HEK293T (cell line): ENCODE measurements around the gene PRR29.

Source experiments
- CTCF ChIA-PET: fragments of 350-600 bp; formaldehyde crosslinking; extraction: SDS; loops from one replicate; lab custom pipeline; 2021; ENCODE audit warnings: antibody characterized with exemption, inconsistent platforms; lab: Yijun Ruan, JAX
- POLR2A ChIA-PET: fragments of 350-600 bp; formaldehyde crosslinking; extraction: SDS; loops from one replicate; lab custom pipeline; 2020; ENCODE audit warnings: antibody characterized with exemption, inconsistent platforms; lab: Yijun Ruan, JAX
- DNase-seq: peaks from one replicate; pipeline ENCODE4 v3.0.0; 2012; ENCODE audit warnings: mixed read lengths; ENCODE audit errors: extremely low spot score
- ARNT ChIP-seq: fragments of 450-650 bp; IDR thresholded peaks from 2 replicates; pipeline ENCODE4 v1.6.1; 2017; ENCODE audit warnings: mild to moderate bottlenecking
- BHLHE40 ChIP-seq: fragments of 450-650 bp; IDR thresholded peaks from 2 replicates; pipeline ENCODE4 v1.6.1; 2016; ENCODE audit warnings: mild to moderate bottlenecking, moderate library complexity, borderline replicate concordance
- CTBP1 ChIP-seq: fragments of 450-650 bp; IDR thresholded peaks from 2 replicates; pipeline ENCODE4 v1.6.1; 2016; ENCODE audit warnings: borderline replicate concordance
- ELF4 ChIP-seq: fragments of 450-650 bp; IDR thresholded peaks from 2 replicates; pipeline ENCODE4 v1.6.1; 2017; ENCODE audit warnings: antibody characterized with exemption
- FOXA1 ChIP-seq: fragments of 450-650 bp; IDR thresholded peaks from 2 replicates; pipeline ENCODE4 v1.6.1; 2016; ENCODE audit warnings: mild to moderate bottlenecking
- FOXK2 ChIP-seq: fragments of 450-650 bp; IDR thresholded peaks from 2 replicates; pipeline ENCODE4 v1.6.1; 2016; ENCODE audit warnings: mild to moderate bottlenecking
- FOXM1 ChIP-seq: fragments of 450-650 bp; IDR thresholded peaks from 2 replicates; pipeline ENCODE4 v1.6.1; 2017; ENCODE audit warnings: mild to moderate bottlenecking, borderline replicate concordance
- HDGF ChIP-seq: fragments of 450-650 bp; IDR thresholded peaks from 2 replicates; pipeline ENCODE4 v1.6.1; 2017; ENCODE audit warnings: antibody characterized with exemption, borderline replicate concordance
- L3MBTL2 ChIP-seq: fragments of 450-650 bp; conservative IDR thresholded peaks from 2 replicates; pipeline ENCODE4 v1.6.1; 2016; ENCODE audit warnings: mild to moderate bottlenecking
- LEF1 ChIP-seq: fragments of 450-650 bp; IDR thresholded peaks from 2 replicates; pipeline ENCODE4 v1.6.1; 2017; ENCODE audit warnings: mild to moderate bottlenecking, borderline replicate concordance
- NFRKB ChIP-seq: fragments of 450-650 bp; IDR thresholded peaks from 2 replicates; pipeline ENCODE4 v1.6.1; 2016; ENCODE audit warnings: mild to moderate bottlenecking, moderate library complexity
- SP1 ChIP-seq: fragments of 450-650 bp; IDR thresholded peaks from 2 replicates; pipeline ENCODE4 v1.6.1; 2017
- SUZ12 ChIP-seq: fragments of 450-650 bp; IDR thresholded peaks from 2 replicates; pipeline ENCODE4 v1.6.1; 2016; ENCODE audit warnings: mild to moderate bottlenecking
- TARDBP ChIP-seq: fragments of 450-650 bp; IDR thresholded peaks from 2 replicates; pipeline ENCODE4 v1.6.1; 2016
- ZNF384 ChIP-seq: fragments of 450-650 bp; IDR thresholded peaks from 2 replicates; pipeline ENCODE4 v1.6.1; 2016
- TF ChIP-seq, protein P1 (sequence below): fragments of 450-650 bp; IDR thresholded peaks from 2 replicates; pipeline ENCODE4 v1.6.1; 2016

The PRR29 gene

DNA sequence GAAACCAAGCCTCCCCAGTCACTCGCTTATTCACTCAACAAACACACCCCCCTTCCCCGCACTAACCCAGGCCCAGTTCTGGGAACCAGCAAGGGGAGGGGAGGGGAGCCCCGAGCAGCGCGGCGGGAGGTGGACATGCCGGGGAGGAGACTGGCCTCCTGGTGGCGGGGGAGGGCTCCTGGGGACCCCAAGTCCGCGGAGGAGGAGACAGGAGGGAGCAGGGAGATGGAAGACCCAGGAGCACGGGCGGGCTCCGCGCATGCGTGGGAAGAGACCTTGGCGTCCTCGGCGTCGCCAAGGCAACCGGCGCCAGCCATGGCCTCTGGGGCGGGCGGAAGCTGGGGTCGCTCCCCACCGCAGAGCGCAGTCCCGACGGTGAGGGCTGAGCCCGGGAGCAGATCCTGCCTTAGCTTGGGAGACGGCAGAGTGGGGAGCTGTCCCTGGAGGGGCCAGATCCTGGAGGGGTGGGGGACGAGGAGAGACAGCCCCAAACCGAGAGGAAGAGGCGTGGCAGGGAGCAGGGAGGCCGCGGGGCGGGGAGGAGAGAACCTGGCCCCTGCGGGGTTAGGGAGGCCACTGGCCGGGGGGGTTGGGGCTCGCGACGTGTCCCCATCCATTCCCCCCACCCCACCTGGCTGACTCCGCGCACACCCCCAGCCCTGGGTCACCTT, at the start of gene PRR29:
PRR29 (plus strand) TSS at position 302 of the 671 bp plus-strand sequence; CDS start at position 316, 14 bp downstream.
- TF ChIP-seq SUZ12 (no peak), FOXA1 (no peak), FOXK2 (no peak), BHLHE40 (no peak), L3MBTL2 (no peak), HDGF (no peak), SP1 (no peak), LEF1 (no peak), TARDBP (no peak), ZNF384 (no peak), NFRKB (no peak)
- ChIA-PET POLR2A (no interaction called here), CTCF (no interaction called here)
- peak; percentile 89 for DNase-seq

DNA sequence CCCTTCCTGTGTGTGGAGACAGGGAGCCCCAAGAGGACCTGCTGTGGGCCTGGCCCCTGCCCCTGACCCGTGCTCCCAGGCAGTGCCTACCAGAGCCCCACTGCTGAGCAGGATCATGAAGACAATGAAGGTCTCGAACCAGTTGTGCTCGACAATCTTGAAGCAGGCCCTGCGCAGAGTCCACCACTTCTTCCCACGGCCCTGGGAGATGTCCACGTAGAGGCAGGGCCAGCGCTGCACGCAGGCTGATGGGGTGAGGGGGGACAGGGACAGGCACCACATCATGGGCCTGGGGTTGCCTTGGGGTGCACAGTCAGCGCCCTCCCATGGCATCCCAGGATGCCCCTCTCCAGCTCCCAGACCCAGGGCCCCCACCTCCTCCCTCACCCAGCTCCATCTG, 49.6 kb upstream of the PRR29 start:
- TF ChIP-seq TARDBP (no peak), HDGF (no peak), ARNT (no peak), LEF1 (no peak)
- DNase-seq, result no peak
- ChIA-PET CTCF (no interaction called here), POLR2A (no interaction called here)

DNA sequence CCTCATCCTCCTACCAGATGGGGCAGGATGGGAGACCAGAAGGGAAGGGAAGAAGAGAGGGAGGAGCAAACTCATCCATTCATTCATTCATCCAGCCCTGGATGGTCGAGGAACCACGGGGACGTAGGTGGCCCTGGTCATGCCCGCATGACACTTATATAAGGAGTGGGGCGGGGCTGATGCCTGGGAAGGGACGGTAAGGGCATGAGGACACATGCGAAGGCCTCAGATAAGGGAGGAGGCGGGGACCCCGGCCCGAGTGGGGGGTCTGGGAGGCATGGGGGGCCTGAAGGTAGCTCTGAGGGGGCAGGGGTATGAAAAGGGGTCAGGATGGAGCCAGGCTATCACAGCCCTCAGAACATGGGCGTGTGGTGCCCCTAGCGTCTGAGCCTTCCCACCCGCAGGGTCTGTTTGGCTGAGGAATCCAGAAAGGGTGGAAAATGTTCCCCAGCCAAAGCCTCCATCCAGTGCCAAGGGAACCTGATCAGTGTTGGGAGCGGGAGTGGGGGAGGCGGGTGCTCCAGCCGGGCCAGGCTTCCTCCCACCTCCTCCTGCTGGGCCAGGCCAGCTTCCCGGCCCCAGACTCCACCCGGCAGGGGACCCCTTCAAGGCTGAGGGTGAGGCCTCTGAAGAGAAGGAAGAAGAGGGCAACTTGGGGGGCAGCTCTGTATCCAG, 48.4 kb upstream of the PRR29 start:
- CTCF ChIA-PET, result interaction anchor here (0.6 to 2.5 kb wide), 6 partner anchors 12 to 299 kb away, joined by 3 to 10 read pairs (median 3); partner anchors contain the start of gene GH1
- DNase-seq, result no peak
- POLR2A ChIA-PET, result no interaction called here
- TF ChIP-seq ZNF384 (no peak), L3MBTL2 (no peak), HDGF (no peak), FOXM1 (no peak), ARNT (no peak), FOXK2 (no peak), CTBP1 (no peak), SP1 (no peak), TARDBP (no peak), LEF1 (no peak)

DNA sequence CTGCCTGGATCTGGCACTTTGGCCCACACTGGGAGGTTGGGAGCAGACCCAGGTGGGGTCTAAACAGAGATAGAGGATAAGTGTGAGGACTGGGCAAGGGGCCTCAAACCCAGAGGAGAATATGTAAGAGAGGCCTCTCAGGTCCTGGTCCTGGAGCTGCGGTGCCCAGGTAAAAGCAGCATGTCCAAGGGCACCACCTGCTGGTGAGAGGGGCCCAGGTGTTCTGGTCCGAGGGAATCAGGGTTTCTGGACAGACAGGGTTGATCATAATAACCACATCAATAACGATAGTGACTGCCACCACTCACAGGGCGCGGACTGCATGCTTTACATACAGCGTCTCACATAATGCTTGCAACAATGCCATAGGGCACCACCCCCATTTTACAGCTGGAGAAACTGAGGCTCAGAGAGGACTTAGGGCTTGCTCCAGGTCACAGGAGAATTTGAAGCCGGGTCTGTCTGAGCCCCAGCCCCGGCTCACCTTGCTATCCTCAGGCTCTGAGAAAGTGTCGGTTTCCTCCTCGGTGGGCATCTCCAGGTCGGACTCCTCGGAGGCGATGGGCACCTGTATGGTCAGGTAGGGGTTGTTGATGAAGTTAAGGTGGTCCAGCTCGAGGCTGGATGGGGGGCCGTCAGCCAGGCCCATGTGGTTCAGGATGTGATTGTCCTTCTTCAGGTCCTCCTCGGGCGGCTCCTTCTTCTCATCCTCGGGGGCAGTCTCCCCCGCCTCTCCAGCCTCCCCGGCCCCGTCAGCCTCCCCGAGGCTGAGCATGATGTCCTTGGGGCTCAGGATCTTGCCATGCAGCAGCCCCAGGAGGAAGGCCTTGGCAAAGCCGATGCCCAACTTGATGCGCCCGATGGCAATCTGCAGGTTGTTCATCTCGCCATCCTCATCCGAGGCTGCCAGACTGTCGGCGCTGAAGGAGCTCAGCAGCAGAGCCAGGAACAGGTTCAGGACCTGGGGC, 46.9 kb upstream of the PRR29 start:
- no peak for TF ChIP-seq HDGF
- TF ChIP-seq CTBP1, result no peak
- TF ChIP-seq L3MBTL2, result no peak
- no peak for TF ChIP-seq ZNF384
- no peak for TF ChIP-seq FOXM1
- TF ChIP-seq FOXK2, result no peak
- TF ChIP-seq ELF4, result no peak
- TF ChIP-seq LEF1, result no peak
- no peak for TF ChIP-seq ARNT
- TF ChIP-seq NFRKB, result no peak
- TF ChIP-seq SUZ12, result no peak
- TF ChIP-seq SP1, result no peak
- TF ChIP-seq, protein P1, sequence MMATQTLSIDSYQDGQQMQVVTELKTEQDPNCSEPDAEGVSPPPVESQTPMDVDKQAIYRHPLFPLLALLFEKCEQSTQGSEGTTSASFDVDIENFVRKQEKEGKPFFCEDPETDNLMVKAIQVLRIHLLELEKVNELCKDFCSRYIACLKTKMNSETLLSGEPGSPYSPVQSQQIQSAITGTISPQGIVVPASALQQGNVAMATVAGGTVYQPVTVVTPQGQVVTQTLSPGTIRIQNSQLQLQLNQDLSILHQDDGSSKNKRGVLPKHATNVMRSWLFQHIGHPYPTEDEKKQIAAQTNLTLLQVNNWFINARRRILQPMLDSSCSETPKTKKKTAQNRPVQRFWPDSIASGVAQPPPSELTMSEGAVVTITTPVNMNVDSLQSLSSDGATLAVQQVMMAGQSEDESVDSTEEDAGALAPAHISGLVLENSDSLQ, result no peak
- TF ChIP-seq BHLHE40, result no peak
- TF ChIP-seq TARDBP, result no peak
- TF ChIP-seq FOXA1, result no peak
- CTCF ChIA-PET, result interaction anchor here (0.6 to 2.5 kb wide), 8 partner anchors 11 to 182 kb away, joined by 3 to 10 read pairs (median 3); partner anchors contain the start of gene GH1
- POLR2A ChIA-PET, result no interaction called here
- no peak for DNase-seq

DNA sequence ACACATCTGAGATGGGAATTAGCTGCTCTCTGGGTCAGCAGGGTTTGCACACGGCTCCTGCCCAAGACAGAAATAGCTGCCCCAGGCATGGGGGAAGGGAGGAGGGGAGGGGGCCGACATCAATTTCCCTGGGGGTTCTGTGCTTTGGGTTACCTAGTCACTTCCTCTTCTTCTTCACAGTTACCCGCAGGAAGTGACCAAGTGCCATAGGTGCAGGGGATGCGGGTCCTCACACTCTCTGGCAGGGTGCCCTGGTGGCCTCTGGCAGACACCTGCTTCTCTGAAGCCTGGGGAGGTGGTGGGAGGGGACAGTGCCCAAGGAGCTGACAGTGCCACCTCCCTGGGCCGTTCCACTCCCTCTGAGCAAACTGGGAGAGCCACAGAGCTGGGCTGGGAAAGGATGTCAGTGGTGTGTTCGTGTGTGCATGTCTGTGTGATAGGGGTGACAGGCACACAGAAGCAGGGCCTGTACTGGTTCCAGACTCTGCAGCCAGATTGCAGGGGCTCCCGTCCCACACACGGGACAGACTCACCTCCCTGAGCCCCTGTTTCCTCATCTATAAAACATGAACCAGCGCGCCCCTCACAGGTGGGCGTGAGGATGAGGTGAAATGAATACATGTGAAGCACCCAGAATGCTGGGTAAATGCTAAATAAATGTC, 43.6 kb upstream of the PRR29 start:
- ChIA-PET CTCF (interaction anchor here (2.3 kb wide), 1 partner anchor 8 kb away, joined by 7 read pairs; no protein-coding TSS in a partner anchor), POLR2A (no interaction called here)
- TF ChIP-seq ZNF384 (no peak), LEF1 (no peak), HDGF (no peak)
- TF ChIP-seq, protein P1, result no peak
- no peak for DNase-seq

DNA sequence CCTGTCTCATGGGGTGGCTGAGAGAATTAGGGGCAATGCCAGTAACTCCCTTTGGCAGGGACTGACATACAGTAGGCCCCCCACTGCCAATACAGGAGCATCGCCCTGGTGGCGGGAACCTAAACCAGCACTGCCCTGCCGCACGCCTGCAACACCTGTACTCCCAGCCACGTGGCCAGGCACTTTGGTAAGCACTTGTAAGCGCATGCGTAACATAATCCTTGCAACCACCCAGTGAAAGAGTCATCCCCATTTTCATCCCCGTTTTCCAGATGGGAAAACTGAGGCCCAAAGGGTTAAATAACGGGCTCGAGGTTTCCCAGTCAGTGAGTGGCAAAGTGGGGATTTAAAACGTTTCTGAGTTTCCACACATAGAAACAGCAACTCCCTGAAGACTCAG, 42.9 kb upstream of the PRR29 start:
- POLR2A ChIA-PET, result no interaction called here
- CTCF ChIA-PET, result interaction anchor here (2.3 kb wide), 1 partner anchor 8 kb away, joined by 7 read pairs; no protein-coding TSS in a partner anchor
- TF ChIP-seq ZNF384 (no peak), HDGF (no peak), ARNT (no peak), LEF1 (no peak), L3MBTL2 (no peak), ELF4 (no peak), SUZ12 (no peak), BHLHE40 (no peak), FOXM1 (no peak), CTBP1 (no peak), SP1 (no peak), FOXK2 (no peak), TARDBP (no peak), FOXA1 (no peak), NFRKB (no peak)
- TF ChIP-seq, protein P1, result no peak
- no peak for DNase-seq
